GM18867 (cell line): ENCODE measurements around the gene B4GALT2.

ENCODE experiments used
- ATAC-seq: cut with Tn5 transposase; IDR thresholded peaks from one replicate; pipeline ENCODE4 v1.9.1; 2021; ENCODE audit warnings: mild to moderate bottlenecking, moderate library complexity; ENCODE audit not compliant: unreplicated experiment

The B4GALT2 gene

DNA sequence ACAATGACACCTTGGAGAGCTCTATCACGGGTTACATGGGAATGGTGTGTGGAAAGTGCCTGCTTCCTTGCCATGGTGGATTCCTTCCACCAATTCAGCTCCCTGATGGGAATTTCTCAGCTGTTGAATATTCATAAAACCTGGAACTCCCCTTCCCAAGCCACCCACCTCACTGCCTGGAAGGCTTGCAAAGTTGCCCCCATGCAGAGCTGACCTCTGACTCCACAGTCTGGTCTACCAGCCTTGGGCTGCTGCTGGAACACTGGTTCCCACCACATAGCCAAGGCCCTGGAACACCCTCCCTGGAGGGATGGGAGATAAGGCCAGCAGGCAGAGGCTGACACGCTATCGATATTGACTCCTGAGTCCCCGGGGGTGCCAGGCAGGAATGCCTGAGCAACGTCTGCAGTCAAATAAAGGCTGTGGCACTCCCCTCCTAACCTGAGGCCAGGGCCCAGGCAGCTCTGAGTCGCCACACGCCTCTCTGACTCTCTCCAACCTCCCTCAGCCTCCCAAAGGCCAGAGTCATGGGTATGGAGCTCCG lies 21.2 kb downstream of the B4GALT2 start:
- ATAC-seq = no peak

DNA sequence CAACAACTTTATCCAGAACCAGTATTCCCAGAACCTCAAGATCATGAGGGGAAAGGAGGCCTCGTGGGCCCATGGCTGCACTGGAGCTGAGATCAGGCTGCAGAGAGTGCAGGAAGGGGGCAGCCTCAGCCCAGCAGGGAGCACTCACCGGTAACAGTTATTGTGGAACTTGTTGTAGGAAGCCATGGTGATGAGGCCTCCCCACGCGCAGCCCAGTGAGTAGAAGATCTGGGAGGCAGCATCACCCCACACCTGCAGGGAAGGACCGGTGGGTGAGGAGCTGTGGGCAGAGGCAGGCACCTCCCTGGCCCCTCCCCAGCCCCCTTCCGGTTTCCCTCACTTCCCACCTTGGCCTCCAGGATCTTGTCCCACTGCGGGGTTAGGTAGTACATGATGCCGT lies 23.2 kb downstream of the B4GALT2 start:
- no peak for ATAC-seq

DNA sequence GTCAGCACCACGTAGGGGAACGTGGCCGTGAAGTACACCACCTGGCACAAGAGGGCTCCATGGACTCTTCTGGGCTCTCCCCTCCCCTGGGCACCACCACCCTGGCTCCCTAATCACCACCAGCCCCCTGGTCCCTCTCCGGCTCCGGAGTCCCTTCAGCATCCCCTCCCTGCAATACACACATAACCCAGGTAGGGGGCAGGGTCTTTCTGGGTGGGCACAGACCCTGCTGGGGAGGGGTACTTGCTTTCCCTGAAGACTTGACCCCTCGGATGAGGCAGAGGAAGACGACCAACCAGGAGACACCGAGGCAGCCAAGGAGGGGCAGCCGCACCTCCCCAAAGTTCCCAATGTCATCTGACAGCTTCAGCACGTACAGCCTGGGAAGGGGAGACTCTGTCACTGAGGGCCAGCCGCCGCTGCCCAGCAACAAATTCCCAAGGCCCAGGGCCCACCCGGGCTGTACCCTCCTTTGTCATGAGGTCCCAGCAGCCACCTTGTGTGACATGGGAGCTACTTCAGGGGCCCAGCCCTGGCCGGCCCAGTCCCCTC lies 23.7 kb downstream of the B4GALT2 start:
- no peak for ATAC-seq

DNA sequence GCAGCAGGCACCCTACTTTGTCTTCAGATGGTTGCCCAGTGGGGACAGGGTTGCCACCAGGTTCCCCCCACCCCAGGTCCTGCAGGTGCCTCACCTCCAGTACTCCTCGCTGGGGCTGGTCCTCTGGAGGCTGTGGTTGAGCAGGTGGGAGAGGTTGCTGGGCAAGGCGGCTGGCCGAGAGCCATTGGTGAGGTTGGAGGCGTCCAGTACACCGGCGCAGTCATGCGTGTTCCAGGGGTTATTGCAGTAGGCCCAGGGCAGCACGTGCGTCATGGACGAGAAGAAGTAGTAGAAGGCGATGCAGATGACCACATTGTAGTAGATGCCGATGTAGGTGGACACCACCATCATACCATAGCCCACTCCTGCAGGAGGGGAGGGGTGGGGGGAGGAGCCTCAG lies 29.2 kb downstream of the B4GALT2 start:
- no peak for ATAC-seq

DNA sequence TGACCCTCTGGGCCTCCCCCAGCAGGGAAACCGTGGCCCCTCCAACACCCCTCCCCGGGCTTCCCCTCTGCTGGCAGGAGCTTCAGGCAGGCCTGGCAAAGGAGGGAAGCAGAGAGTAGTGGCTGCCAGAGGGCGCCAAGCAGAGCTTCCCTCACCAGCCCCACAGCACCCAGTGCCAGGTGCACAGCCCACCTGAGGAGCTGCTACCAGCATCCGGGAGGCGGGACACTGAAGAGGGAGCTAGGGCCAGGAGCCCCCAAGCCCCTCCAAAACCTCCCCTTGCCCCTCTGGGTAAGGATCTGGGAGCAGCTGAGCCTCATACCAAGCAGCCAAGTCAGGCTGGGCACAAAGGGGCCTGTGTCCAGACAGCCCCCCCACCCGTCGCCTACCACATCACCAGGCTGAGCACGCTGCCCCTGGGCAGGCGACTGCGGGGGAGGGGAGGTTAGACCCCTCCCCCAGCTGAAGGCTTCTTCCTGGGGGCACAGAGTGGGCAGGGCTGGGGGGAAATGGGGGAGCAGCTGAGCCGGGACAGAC lies 32.0 kb downstream of the B4GALT2 start:
- ATAC-seq = no peak

DNA sequence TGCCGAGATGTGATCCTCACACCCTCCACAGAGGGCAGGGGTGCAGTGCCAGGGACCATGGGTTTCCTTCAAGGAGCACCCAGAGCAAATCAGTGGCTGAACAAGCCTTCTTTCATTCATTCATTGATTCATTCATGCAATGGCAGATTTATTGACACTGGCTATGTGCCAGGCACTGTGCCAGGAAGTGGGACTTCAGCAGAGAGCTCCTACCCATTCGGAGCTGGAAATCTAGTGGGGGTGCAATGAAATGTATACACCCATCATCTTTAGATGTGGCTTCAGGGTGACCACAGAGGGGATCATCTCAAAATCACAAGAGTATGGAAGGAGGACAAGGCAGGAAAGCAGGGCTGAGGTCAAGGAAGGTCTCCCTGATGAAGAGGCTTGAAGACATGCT lies 33.4 kb downstream of the B4GALT2 start:
- ATAC-seq = no peak

DNA sequence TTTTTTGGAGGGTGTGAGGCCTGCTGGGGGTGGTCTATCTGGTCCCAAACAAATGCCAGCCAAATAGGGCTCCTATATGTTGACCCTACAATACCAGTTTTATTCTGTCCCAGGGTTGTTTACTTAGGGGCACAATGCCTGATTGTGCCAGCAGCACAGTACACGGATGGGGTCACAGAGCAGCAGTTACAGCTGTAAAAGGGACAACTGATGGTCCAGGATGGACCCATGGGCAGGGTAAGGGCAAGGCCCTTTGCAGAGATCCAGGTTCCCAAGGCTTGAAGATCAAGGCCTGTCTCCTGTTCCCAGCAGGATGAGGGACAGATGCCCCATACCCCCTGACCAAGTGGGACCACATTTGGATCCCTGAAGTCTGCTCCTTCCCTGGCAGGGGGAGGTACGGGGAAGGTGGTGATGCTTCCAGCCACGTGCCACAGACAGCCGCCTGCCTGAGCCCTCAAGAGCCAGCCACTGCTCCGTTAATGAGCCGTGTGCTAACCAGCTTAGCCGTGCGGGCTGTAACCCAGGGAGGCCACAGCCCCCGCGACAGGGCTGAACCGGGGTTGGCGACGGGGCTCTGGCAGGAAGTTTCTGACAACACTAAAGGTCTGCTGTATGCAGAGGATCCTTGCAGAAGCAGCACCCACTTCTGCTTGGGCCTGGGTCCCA lies 34.1 kb downstream of the B4GALT2 start:
- ATAC-seq = no peak

DNA sequence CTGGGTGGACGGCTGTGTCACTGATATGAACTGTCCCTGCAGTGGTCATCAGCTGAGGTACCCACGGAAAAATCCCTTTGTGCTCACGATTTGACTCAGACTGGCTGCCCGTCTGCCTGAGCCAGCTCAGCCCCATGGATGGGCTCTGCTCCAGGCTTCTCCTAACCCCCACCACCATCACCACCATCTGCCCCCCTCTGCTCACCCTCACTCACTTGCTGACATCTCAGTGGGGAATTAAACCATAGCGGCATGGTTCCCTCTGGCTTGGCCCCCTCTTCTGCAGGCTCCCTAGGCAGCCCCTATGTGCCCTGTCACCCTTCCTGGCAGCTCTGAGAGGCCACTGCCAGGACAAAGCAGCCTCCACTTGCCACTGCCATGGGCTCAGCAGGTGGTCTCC lies 34.9 kb downstream of the B4GALT2 start:
- no peak for ATAC-seq

DNA sequence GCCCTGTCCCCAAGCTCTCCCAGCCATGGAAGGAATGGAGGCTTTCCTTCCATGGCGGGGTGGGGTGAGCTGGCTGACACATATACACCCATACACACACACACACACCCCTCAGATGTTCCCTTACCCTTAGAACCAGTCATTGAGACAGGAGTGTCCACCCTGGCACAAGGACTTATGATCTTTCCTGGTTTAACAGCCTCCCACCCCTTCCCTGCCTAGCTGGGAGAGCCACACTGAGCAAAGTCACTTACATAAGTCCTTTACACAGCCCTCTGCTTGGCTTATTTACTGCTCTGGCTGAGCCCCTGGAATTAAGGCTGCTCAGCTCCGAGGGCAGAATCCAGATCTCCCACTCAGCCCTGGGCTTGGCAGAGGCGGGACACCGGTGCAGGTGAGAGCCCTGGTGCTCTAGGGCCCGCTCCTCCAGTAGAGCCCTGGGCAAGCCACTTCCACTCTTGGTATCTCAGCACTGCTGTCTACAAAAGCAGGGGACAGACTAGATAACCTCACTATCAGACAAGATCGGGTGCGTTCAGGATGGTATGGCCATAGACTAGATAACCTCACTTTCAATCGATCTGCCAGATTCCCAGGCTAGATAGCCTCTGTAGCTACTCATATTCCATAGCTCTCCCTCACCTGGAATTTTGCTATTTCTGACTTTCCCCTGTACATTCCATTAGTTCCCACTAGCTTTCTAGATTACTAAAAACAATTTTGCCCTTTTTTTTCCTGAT lies 35.5 kb downstream of the B4GALT2 start:
- no peak for ATAC-seq

DNA sequence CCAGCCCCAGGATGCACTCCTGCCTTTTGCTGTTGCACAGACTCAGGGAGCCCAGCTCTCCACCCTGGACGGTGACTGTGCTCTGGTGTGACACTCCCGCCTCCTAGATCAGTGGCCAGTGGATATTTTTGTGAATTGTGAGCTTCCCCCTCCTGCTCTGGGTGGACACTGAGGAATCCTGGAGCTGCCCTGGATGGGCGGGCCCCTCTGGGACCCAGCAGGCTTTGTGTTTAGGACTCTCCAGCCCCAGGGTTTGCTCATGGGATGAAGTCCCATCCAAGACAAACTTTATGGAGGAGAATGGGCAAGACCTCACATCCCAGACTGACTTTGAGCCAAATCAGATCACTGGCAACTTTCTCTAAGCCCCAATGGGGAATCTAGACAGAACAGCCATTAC lies 36.2 kb downstream of the B4GALT2 start:
- no peak for ATAC-seq

DNA sequence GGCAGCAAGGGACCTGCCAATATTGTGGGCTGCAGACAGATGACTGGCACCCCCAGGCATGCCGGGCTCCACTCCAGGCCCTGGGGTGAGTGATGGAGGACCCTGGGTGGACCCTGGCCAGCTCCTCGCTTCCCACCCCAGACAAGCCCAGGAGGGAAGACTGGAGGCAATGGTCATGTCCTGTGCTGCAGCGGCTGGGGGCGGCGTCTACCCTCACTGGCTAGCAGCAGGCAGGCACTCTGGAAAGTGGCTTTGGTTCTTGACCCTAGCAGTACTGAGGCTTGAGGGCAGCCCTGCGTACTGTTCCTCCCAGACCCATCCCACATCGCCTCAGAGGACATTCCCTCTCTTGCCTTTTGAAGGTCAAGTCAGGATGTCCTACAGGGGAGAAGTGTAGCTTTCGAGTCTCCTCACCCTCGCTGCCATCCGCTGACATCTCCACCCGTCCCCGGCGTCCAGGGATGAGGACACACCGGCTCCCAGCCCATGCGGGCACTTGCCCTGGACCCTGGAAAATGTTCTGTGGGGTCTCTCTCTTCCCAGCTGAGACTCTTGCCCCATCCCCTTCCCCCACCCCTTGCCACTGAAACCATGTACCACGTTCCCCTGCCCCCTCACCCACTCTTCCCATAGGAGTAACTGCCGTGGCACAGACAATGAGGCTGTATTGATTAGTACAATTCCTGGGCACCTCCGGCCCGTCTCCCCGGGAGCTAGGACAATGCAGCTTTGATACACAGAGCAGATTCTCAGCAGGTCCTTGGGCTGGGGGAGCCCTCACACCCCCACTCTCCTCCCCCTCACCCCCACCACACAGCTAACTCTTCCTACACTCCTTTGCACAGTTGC lies 37.3 kb downstream of the B4GALT2 start:
- ATAC-seq = no peak

DNA sequence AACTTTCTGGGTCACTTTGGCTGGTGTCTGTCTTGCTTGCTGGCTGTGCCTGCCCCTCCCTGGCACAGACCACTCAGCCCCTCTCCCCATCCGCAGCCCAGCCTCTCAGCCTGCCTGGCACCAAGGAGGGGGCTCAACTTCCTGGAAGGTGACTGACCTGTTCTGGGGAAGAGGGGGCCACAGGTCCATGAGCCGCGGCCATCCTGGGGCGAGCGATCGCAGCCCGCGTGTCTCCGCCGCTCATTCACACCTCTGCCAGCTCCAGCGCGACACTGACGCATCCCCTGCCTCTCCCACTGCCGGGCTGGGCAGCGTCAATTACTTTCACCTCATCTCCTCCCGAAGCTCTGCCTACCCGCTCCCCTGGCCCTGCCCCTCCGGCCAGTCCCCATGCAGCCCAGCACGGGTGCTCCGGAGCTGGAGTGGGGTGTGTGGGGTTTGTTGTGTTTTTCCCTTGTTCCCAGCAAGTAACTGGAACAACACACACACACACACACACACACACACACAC lies 37.9 kb downstream of the B4GALT2 start:
- ATAC-seq = no peak

DNA sequence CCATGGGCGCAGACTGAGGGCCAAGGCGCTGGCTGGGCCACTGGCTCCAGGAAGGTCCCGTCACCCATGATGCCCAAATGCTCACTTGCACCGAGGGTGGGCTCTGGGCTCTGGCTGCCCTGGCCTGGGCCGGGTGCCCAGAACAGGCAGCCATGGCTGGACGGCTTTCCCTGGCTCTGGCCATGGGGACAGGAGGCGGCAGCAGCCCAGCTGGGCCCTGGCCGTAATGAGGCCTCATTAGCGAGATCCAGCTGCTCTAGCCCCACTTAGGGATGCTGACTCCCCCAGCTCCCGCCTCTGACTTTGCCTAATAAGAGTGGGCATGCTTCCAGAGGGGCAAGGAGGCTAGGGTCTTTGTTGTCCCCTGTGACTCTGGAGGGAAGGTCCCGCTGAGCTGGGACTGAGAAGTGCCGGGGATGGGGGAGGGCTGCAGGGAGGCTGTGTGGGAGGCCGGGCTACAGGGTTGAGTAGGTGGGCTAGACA lies 40.5 kb downstream of the B4GALT2 start:
- ATAC-seq = no peak

DNA sequence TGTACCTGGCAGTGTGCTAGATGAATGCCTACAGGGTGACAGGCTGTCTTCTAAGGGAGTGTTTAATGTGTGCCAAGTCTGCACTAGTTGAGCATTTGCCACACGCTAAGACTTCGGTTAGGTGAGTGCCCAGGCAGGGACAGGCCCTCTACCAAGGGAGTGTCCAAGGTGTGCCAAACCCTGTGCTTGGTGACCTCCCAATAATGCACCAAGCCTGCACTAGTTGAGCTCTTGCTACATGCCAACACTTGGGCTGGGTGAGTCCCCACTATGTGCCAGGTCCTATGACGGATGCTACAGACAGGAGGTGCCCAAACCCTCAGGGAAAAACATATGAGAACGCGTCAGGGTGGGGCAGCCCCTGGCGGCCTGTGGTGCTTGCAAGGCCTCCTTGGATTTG lies 41.5 kb downstream of the B4GALT2 start:
- ATAC-seq = no peak

DNA sequence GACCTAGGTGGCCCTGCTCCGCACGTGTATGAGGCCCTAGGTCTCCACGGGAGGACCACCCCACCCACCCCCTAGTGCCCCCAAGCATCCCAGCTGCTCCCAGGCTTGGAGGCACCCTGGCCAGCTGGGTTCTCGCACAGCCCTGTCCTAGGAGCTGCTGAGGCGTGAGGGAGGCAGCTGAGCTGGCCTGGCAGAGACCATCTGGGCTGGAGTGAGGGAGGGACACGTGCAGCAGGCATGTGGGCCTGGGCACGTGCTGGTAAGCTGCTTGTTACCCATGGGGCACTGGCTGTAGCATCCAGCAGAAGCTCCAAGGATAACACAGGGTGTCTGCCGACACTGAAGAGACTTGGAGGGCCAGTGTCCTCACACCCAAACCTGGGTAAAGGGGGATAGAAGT lies 42.1 kb downstream of the B4GALT2 start:
- ATAC-seq = no peak

DNA sequence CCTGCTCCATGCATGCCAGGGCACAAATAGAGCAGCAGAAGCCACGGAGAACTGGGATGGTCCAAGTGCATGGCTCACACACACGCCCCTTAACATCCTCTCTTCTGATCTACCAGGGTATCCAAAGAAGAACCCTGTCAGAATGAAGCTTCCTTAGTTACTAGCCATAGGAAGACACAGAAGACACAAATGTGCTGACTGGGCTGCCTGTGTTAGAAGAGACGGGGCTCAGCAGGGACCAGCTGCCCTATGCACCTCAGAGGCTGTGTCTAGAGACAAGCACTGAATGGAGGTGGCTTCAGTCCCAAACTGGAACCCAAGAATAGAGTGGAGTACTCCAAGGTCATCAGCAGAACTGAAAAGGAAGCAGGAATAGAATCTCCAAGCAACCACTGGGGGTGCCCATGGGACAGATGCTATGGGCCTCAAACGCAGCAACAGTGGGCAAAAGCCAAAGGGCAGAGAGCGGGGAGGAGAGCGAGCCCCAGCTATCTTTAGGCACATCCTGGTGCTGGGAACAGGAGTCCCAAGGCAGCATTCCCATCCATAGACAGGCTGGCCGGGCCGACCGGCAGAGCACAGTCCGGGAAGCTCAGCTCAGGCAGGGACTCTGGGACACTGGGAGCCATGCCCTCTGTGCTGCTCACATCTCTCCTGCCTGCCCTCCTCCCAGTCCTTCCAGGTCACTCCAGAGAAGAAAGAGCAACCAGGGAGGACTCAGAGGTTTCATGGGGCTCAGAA lies 42.7 kb downstream of the B4GALT2 start:
- ATAC-seq = no peak

DNA sequence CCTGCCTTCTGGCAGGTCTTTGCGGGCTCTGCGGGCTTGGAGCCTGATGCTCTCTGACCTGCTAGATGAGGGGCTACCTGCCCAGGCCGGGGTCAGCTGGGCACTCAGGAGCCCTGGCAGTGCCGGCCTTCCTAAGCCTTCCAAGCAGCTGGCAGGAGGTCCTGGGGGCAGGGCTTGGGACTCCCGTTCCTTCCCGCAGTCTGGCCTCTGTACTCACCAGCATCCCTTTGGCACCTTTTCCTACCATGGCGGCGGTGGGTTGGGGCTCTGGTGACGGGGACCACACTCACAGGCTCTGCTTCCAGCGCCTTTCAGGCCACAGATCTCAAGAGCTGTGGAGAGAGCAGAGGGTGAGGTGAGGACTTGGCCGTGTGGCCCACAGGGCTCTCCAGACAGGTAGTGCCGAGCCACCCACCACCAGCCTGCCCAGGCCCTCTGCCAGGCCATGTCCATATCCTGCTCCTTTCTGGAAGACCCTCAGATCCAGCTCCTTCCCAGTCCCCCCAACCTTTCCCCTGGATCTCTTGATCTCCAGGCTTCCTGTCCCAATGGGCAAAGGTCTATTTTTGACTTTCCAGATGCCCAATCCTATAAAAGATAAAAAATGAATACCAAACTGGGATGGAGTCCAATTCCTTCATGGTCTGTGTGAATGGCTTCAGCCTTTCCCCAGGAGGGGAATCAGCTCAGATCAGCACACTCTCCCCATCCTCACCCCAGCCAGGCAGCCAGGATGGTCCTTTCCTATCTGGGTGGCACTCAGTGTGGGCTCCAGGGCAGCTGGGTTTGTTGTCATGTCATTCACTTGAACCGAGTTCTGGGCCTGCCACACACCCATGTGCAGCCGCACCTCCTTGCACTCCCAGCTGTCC lies 45.3 kb downstream of the B4GALT2 start:
- no peak for ATAC-seq

DNA sequence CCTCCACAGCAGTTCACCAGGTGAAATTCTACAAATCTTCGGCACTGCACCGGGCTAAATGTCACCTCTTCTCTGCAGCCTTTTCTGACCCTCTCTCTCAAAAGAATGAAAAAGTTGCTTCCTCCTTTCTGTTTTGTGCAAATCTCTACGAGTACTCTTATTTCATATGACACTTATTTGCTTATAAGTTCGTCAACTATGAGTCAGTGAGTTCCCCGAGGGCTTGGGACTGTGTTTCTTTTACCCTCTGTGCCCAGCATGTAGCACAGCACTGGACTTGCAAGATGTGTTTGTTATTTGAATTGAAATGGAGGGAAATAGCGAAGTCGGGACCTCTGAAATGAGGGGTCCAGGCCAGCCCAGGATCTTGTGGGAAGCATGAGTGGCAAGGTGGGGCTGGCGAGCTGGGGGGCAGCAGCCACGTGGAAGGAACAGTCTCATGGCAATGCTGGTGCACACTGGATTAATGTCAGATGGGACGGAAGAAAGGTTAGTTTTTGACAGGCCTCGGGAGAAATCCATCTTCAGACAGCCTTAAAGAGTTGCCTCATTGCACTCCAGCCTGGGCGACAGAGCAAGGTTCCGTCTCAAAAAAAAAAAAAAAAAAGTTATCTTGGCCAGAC lies 46.0 kb downstream of the B4GALT2 start:
- ATAC-seq = no peak

DNA sequence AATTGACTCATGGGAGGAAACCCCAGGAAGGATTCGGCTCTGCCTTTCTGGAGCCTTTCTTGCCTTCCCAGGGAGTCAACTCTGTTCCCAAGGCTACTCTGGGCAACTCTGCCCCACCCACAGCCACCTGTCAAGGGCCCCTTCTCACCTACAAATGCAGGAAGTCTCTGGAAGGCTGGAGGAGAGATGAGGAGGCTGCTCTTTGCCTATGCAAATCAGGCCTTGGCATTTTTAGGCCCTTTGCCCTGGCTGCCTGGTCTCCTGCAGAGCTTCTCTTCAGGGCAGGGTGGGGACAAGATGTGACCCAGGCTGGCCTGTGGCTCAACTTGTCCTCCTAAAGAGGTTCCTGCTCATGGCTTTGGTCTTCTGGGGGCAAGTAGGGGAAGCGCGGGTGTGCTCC lies 46.8 kb downstream of the B4GALT2 start:
- no peak for ATAC-seq
